Stimulated activated CD4-positive, alpha-beta T cell treated with anti-CD3 and anti-CD28 coated beads, TNF-alpha, amount 100 ng/mL, for 24 hours (primary cell): ENCODE data around the gene TNNT2.
A peak's percentile ranks its signal among the peaks of the same experiment; 100 is the strongest.

Source experiments
- DNase-seq, 3 experiments: peaks; one replicate each; pipeline ENCODE4 v3.0.0-alpha.2; 2020; ENCODE audit warnings: low read depth in 3 of 3

The TNNT2 gene

GRCh38 chr1:201377611-201378092 is at the start of gene TNNT2:
TNNT2 (minus strand) TSS chr1:201377680; CDS start chr1:201373254, 4,426 bp downstream.
- no peak for DNase-seq

- DNase-seq, result no peak
Measured at GRCh38 chr1:201426479-201427310, 49.2 kb upstream of the TNNT2 start.

- no peak for DNase-seq
Measured at GRCh38 chr1:201424146-201424545, 46.7 kb upstream of the TNNT2 start.

GRCh38 chr1:201423655-201424054 is 46.2 kb upstream of the TNNT2 start:
- no peak for DNase-seq

GRCh38 chr1:201422436-201423030 is 45.1 kb upstream of the TNNT2 start:
- no peak for DNase-seq

GRCh38 chr1:201422026-201422425 is 44.5 kb upstream of the TNNT2 start:
- DNase-seq, result no peak

GRCh38 chr1:201421041-201421440 is 43.6 kb upstream of the TNNT2 start:
- DNase-seq, result no peak

GRCh38 chr1:201420608-201421002 is 43.1 kb upstream of the TNNT2 start:
- DNase-seq, result no peak

- DNase-seq, result no peak
Measured at GRCh38 chr1:201419746-201420607, 42.5 kb upstream of the TNNT2 start.

- no peak for DNase-seq
Measured at GRCh38 chr1:201419256-201419655, 41.8 kb upstream of the TNNT2 start.

GRCh38 chr1:201418461-201418860 is 41.0 kb upstream of the TNNT2 start:
- no peak for DNase-seq

GRCh38 chr1:201414051-201414738 is 36.7 kb upstream of the TNNT2 start:
- DNase-seq, result no peak

- DNase-seq, result no peak
Measured at GRCh38 chr1:201411292-201411691, 33.8 kb upstream of the TNNT2 start.

- no peak for DNase-seq
Measured at GRCh38 chr1:201409440-201409839, 32.0 kb upstream of the TNNT2 start.

GRCh38 chr1:201408834-201409200 is 31.3 kb upstream of the TNNT2 start:
- DNase-seq, result no peak

- peak; percentile 34 to 78 (median 43) for DNase-seq
Measured at GRCh38 chr1:201408176-201408833, 30.8 kb upstream of the TNNT2 start.

GRCh38 chr1:201406831-201407406 is 29.4 kb upstream of the TNNT2 start:
- no peak for DNase-seq

GRCh38 chr1:201405484-201405831 is 28.0 kb upstream of the TNNT2 start:
- DNase-seq, result no peak

GRCh38 chr1:201404722-201405483 is 27.4 kb upstream of the TNNT2 start:
- DNase-seq, result no peak

- DNase-seq, result no peak
Measured at GRCh38 chr1:201404055-201404454, 26.6 kb upstream of the TNNT2 start.
